Small intestine (tissue), 7 donors: ENCODE measurements around the gene SCML1. TPM values are rescaled to one million over a fixed set of nuclear protein-coding genes. Genes with fewer than 3 reads are reported as not detected.
"Not testable (repeated sequence)": the region's sequence is repeated elsewhere in the genome, so short reads cannot be mapped to it uniquely, and the experiment has no call there.

Source experiments
- DNase-seq, 2 donors: peaks; one replicate each; pipeline versions ENCODE4 v3.0.0 to v3.0.0-alpha.2; 2013
- FAIRE-seq: peaks from 2 replicates; lab custom pipeline; 2012; peaks lifted over from hg19 to GRCh38; lab: Jason Lieb, UNC
- H3K27ac ChIP-seq, 3 donors: one replicate each; pipeline ENCODE4 v1.5.1; 2013; ENCODE audit warnings: low read length in 2 of 3, mild to moderate bottlenecking in 2 of 3, control low read depth in 1 of 3, inconsistent platforms in 1 of 3, low read depth in 1 of 3, moderate library complexity in 1 of 3
- H3K27me3 ChIP-seq, 3 donors: one replicate each; pipeline ENCODE4 v1.6.1; 2013; ENCODE audit warnings: low read length in 3 of 3, inconsistent platforms in 1 of 3; ENCODE audit not compliant: control insufficient read depth in 3 of 3, insufficient read depth in 3 of 3
- H3K36me3 ChIP-seq, 3 donors: one replicate each; pipeline ENCODE4 v1.6.1; 2013; ENCODE audit warnings: low read length in 3 of 3, inconsistent platforms in 1 of 3, low read depth in 1 of 3, mild to moderate bottlenecking in 1 of 3, moderate library complexity in 1 of 3; ENCODE audit not compliant: control insufficient read depth in 3 of 3, insufficient read depth in 2 of 3
- H3K4me1 ChIP-seq, 3 donors: one replicate each; pipeline ENCODE4 v1.6.1; 2013; ENCODE audit warnings: low read length in 2 of 3, inconsistent platforms in 1 of 3, low read depth in 1 of 3, mild to moderate bottlenecking in 1 of 3, moderate library complexity in 1 of 3; ENCODE audit not compliant: control insufficient read depth in 3 of 3, insufficient read depth in 2 of 3
- H3K4me3 ChIP-seq, 3 donors: one replicate each; pipeline ENCODE4 v1.5.1; 2013; ENCODE audit warnings: low read length in 3 of 3, control low read depth in 1 of 3, inconsistent platforms in 1 of 3, low read depth in 1 of 3, mild to moderate bottlenecking in 1 of 3, moderate library complexity in 1 of 3
- H3K9me3 ChIP-seq, 2 donors: one replicate each; pipeline ENCODE4 v1.6.1; 2013; ENCODE audit warnings: low read depth in 1 of 2, low read length in 1 of 2; ENCODE audit not compliant: control insufficient read depth in 2 of 2, insufficient read depth in 1 of 2
- WGBS, 3 donors: extraction: QIAGEN DNeasy Blood & Tissue Kit; methylation state at CpG; one replicate each; pipeline ENCODE4 v1.1.7; 2013; 5-methylcytosine and 5-hydroxymethylcytosine counted together
- polyA plus RNA-seq, 4 donors: library from polyadenylated mRNA; stranded (reverse) in 3 of 4; unstranded in 1 of 4; fragments of 200-250 nt in 3 of 4; fragments of 120-200 nt in 1 of 4; gene quantifications; one replicate each; pipeline versions ENCODE4 v1.2.1 to v1.2.3, GENCODE V29; 2013
- donor health status: healthy with polysubstance abuse.
- donor health status: control.
- donor health status: control.
- donor health status: Bipolar disorder and iron deficiency.
- donor health status: healthy.

SCML1 gene
- polyA plus RNA-seq, 4 donors = 8.1 to 15.5 (median 13.1) TPM

- DNase-seq (no peak), FAIRE-seq (no peak)
- H3K9me3 ChIP-seq = no peaks in the 10 kb centered on the region
- WGBS, 3 donors = 42 to 65% (median 42%) methylated on average over 5 of the region's 5 CpGs
- no peak overlapping the region for H3K27ac ChIP-seq
- H3K4me1 ChIP-seq = no peaks in the 10 kb centered on the region
- H3K4me3 ChIP-seq = no peak overlapping the region
- no peaks in the 10 kb centered on the region for H3K36me3 ChIP-seq
- H3K27me3 ChIP-seq = no peaks in the 10 kb centered on the region
Measured at GRCh38 chrX:17768997-17769396, 31.7 kb downstream of the SCML1 start.

- 47 to 69% (median 58%) methylated on average over 3 of the region's 3 CpGs for WGBS, 3 donors
- FAIRE-seq = no peak
Measured at GRCh38 chrX:17769701-17770269, 32.5 kb downstream of the SCML1 start.

DNA sequence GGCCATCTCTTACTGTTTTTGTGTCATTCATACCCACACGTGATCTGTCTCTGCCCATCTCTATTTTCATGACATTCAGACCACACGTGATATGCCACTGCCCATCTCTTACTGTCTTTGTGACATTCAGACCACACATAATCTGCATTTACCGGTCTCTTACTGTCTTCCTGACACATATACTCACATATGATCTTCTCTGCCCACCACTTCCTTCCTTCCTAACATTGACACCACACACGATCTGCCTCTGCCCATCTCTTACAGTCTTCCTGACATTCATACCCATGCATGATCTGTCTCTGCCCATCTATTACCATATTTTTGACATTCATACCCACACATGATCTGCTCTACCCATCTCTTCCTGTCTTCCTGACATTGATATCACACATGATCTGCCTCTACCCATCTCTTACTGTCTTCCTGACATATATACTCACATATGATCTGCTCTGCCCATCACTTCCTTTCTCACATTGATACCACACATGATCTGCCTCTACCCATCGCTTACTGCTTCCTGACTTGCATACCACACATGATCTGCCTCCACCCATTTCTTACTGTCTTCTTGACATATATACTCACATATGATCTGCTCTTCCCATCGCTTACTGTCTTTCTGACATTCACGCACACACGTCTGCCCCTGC lies 36.1 kb downstream of the SCML1 start:
- Histone ChIP-seq H3K4me1 (no peaks in the 10 kb centered on the region), H3K4me3 (no peak overlapping the region), H3K27me3 (no peaks in the 10 kb centered on the region), H3K36me3 (no peaks in the 10 kb centered on the region), H3K9me3 (no peaks in the 10 kb centered on the region), H3K27ac (no peak overlapping the region)
- DNase-seq = no peak
- 63 to 71% (median 70%) methylated on average over 8 of the region's 8 CpGs for WGBS, 3 donors
- FAIRE-seq = no peak

More at GRCh38 chrX:17769701-17770269, 32.5 kb downstream of the SCML1 start:
- no peaks in the 10 kb centered on the region for H3K4me1 ChIP-seq
- no peak overlapping the region for H3K27ac ChIP-seq
- no peaks in the 10 kb centered on the region for H3K9me3 ChIP-seq
- no peak for DNase-seq
- H3K4me3 ChIP-seq = no peak overlapping the region
- no peaks in the 10 kb centered on the region for H3K27me3 ChIP-seq
- H3K36me3 ChIP-seq = no peaks in the 10 kb centered on the region

GRCh38 chrX:17774053-17774452 lies 36.8 kb downstream of the SCML1 start:
- Histone ChIP-seq H3K4me3 (no peak overlapping the region), H3K36me3 (no peaks in the 10 kb centered on the region), H3K9me3 (no peaks in the 10 kb centered on the region), H3K27ac (no peak overlapping the region), H3K4me1 (no peaks in the 10 kb centered on the region), H3K27me3 (no peaks in the 10 kb centered on the region)
- no peak for DNase-seq
- no peak for FAIRE-seq
- WGBS, 3 donors = 79 to 92% (median 90%) methylated on average over 1 of the region's 1 CpG

- Histone ChIP-seq H3K9me3 (no peaks in the 10 kb centered on the region), H3K4me1 (no peaks in the 10 kb centered on the region), H3K4me3 (no peak overlapping the region), H3K27ac (no peak overlapping the region), H3K27me3 (no peaks in the 10 kb centered on the region), H3K36me3 (no peaks in the 10 kb centered on the region)
- no peak for FAIRE-seq
- no peak for DNase-seq
- WGBS, 3 donors = 55 to 62% (median 57%) methylated on average over 2 of the region's 2 CpGs
Measured at GRCh38 chrX:17778997-17779396, 41.7 kb downstream of the SCML1 start.

DNA sequence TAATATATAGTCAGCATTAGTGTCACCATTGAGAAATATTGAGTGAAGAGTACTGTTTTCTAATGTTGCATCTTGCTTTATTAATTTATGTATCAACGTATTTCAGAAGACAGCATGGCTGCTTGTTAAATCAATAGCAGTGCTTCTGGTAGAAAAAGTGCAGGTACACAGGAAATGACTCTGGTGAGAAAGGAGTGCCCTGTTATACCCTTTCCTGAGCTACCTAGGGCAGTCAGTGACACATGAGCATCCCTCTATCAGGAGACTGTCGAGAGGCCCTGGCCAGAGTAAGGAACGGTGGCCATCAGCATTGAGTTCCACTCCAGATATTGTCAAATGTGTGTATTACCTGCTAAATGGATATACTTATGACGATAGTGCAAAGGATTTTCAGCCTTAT lies 42.1 kb downstream of the SCML1 start:
- Histone ChIP-seq H3K27ac (no peak overlapping the region), H3K4me1 (no peaks in the 10 kb centered on the region), H3K4me3 (no peak overlapping the region), H3K36me3 (no peaks in the 10 kb centered on the region), H3K9me3 (no peaks in the 10 kb centered on the region), H3K27me3 (no peaks in the 10 kb centered on the region)
- WGBS, 3 donors = 77 to 93% (median 89%) methylated on average over 4 of the region's 4 CpGs
- DNase-seq (no peak), FAIRE-seq (no peak)

GRCh38 chrX:17786554-17787347 lies 49.5 kb downstream of the SCML1 start:
- not testable (repeated sequence) for H3K36me3 ChIP-seq, H3K9me3 ChIP-seq, H3K4me3 ChIP-seq, H3K27me3 ChIP-seq, FAIRE-seq, H3K27ac ChIP-seq, H3K4me1 ChIP-seq
- DNase-seq = peak; percentile 6 to 29
- 14 to 58% (median 56%) methylated on average over 13 to 26 of the region's 31 CpGs for WGBS, 3 donors

- Histone ChIP-seq H3K9me3 (no peaks in the 10 kb centered on the region), H3K27ac (no peak overlapping the region), H3K27me3 (no peaks in the 10 kb centered on the region), H3K4me3 (no peak overlapping the region), H3K36me3 (no peaks in the 10 kb centered on the region), H3K4me1 (no peaks in the 10 kb centered on the region)
- FAIRE-seq (no peak), DNase-seq (no peak)
- 89 to 95% (median 91%) methylated on average over 11 of the region's 11 CpGs for WGBS, 3 donors
Measured at GRCh38 chrX:17787557-17787956, 50.3 kb downstream of the SCML1 start.
